Vagina (tissue), 2 donors: ENCODE measurements around the gene LSM4.

Experiments used
- POLR2A ChIP-seq, 2 donors: fragments of 450-650 bp; IDR thresholded peaks; one replicate each; pipeline ENCODE4 v1.6.1; 2017; ENCODE audit warnings: antibody characterized with exemption in 2 of 2, mild to moderate bottlenecking in 2 of 2, moderate library complexity in 2 of 2
- POLR2AphosphoS5 ChIP-seq, 2 donors: sonication (generic); formaldehyde crosslinking; IDR thresholded peaks; one replicate each; pipeline ENCODE4 v1.9.0; 2017; ENCODE audit warnings: antibody characterized with exemption in 2 of 2, mild to moderate bottlenecking in 2 of 2, low read depth in 1 of 2; ENCODE audit not compliant: insufficient read depth in 1 of 2
- TF ChIP-seq, protein P1 (sequence below), 3 experiments: fragments of 450-650 bp in 2 of 3; fragments of 200-600 bp in 1 of 3; sonication (generic) in 1 of 3; IDR thresholded peaks; one replicate each; pipeline ENCODE4 v1.5.1; 2017 to 2019; ENCODE audit warnings: antibody characterized with exemption in 3 of 3, mild to moderate bottlenecking in 2 of 3, moderate library complexity in 2 of 3

DNA sequence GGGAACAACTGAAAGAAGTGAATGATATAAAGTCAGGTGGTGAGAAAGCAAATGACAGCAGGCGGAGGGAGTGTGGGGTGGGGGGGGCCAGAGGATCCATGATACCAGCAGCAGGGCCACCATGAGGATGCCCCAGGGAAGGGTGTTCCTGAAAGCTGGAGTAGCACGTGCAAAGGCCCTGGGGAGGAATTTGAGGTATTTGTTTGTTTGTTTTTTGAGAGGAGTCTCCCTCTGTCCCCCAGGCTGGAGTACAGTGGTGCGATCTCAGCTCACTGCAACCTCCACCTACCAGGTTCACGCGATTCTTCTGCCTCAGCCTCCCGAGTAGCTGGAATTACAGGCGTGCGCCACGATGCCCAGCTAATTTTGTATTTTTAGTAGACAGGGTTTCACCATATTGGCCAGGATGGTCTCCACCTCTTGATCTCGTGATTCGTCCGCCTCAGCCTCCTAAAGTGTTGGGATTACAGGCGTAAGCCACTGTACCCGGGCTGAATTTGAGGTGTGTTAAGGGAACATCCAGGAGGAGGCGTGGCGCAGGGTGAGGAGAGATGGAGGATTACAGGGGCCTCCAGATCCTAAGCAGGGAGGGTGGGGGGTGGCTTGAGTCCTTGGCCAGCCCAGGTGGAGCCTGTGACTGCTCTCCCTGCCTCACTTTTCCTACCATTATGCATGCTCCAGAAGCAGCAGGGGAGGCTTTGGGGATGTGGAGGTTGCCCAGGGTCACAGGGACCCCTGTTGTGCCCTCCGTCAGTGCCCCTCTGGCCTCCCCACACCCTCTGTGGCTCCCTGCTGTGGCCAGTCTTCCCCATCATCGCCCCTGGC, 29.0 kb downstream of the LSM4 start:
- TF ChIP-seq, protein P1, sequence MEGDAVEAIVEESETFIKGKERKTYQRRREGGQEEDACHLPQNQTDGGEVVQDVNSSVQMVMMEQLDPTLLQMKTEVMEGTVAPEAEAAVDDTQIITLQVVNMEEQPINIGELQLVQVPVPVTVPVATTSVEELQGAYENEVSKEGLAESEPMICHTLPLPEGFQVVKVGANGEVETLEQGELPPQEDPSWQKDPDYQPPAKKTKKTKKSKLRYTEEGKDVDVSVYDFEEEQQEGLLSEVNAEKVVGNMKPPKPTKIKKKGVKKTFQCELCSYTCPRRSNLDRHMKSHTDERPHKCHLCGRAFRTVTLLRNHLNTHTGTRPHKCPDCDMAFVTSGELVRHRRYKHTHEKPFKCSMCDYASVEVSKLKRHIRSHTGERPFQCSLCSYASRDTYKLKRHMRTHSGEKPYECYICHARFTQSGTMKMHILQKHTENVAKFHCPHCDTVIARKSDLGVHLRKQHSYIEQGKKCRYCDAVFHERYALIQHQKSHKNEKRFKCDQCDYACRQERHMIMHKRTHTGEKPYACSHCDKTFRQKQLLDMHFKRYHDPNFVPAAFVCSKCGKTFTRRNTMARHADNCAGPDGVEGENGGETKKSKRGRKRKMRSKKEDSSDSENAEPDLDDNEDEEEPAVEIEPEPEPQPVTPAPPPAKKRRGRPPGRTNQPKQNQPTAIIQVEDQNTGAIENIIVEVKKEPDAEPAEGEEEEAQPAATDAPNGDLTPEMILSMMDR (IDR thresholded peaks at IDR 0.05): no peak
- TF ChIP-seq POLR2A (IDR thresholded peaks at IDR 0.05) (no peak), POLR2AphosphoS5 (IDR thresholded peaks at IDR 0.05; ENCODE audit: insufficient read depth in 1 of 2, low read depth in 1 of 2) (no peak)
